HepG2 (cell line): Measurements from ENCODE around the gene ELP5. TPM values are rescaled to one million over a fixed set of nuclear protein-coding genes. Genes with fewer than 3 reads are reported as not detected.
A peak's percentile ranks its signal among the peaks of the same experiment; 100 is the strongest.

ENCODE experiments used
- ARID3A ChIP-seq: IDR thresholded peaks from 2 replicates; pipeline ENCODE4 v1.6.1; 2012; ENCODE audit warnings: low read depth, low read length, improper control_type of control experiment
- CHCHD3 ChIP-seq: sonication (generic); formaldehyde crosslinking; IDR thresholded peaks from 2 replicates; pipeline ENCODE4 v1.8.0; 2022; ENCODE audit warnings: mild to moderate bottlenecking, missing genetic modification reagents, moderate library complexity
- DDIT3 ChIP-seq: sonication (generic); formaldehyde crosslinking; IDR thresholded peaks from 2 replicates; pipeline ENCODE4 v1.4.0; 2020; ENCODE audit warnings: mild to moderate bottlenecking, missing genetic modification reagents
- LCORL ChIP-seq, 2 experiments: fragments of 450-650 bp in 1 of 2; sonication (generic) in 1 of 2; formaldehyde crosslinking in 1 of 2; IDR thresholded peaks; 2 replicates each; pipeline versions ENCODE4 v1.5.0 to v1.6.1; 2017 to 2020; ENCODE audit warnings: antibody characterized with exemption in 1 of 2, missing genetic modification reagents in 1 of 2
- SIX4 ChIP-seq: sonication (generic); formaldehyde crosslinking; IDR thresholded peaks from 2 replicates; pipeline ENCODE4 v1.4.0; 2020; ENCODE audit warnings: missing genetic modification reagents
- SMAD1 ChIP-seq: sonication (generic); formaldehyde crosslinking; IDR thresholded peaks from 2 replicates; pipeline ENCODE4 v1.4.0; 2020; ENCODE audit warnings: missing genetic modification reagents, low read depth, mild to moderate bottlenecking, borderline replicate concordance
- TGIF2 ChIP-seq: IDR thresholded peaks from 2 replicates; pipeline ENCODE4 v1.6.1; 2016; ENCODE audit warnings: control low read depth, missing compliant biosample characterization
- TOPORS ChIP-seq: sonication (generic); formaldehyde crosslinking; IDR thresholded peaks from 2 replicates; pipeline ENCODE4 v1.8.0; 2023; ENCODE audit warnings: mild to moderate bottlenecking, missing genetic modification reagents
- USF2 ChIP-seq, 2 experiments: sonication (generic) in 1 of 2; formaldehyde crosslinking in 1 of 2; IDR thresholded peaks; 2 replicates each; pipeline versions ENCODE4 v1.5.1 to v1.6.1; 2011 to 2020; ENCODE audit warnings: borderline replicate concordance in 1 of 2, low read depth in 1 of 2, low read length in 1 of 2, mild to moderate bottlenecking in 1 of 2, missing genetic modification reagents in 1 of 2, moderate library complexity in 1 of 2
- ZBTB40 ChIP-seq, 2 experiments: fragments of 450-650 bp in 1 of 2; sonication (generic) in 1 of 2; formaldehyde crosslinking in 1 of 2; IDR thresholded peaks; 2 replicates each; pipeline versions ENCODE4 v1.6.1 to v1.8.0; 2016 to 2022; ENCODE audit warnings: antibody characterized with exemption in 1 of 2, mild to moderate bottlenecking in 1 of 2, missing genetic modification reagents in 1 of 2
- ZNF335 ChIP-seq: sonication (generic); formaldehyde crosslinking; IDR thresholded peaks from 2 replicates; pipeline ENCODE4 v1.4.0; 2020; ENCODE audit warnings: missing genetic modification reagents
- ZNF34 ChIP-seq: sonication (generic); formaldehyde crosslinking; IDR thresholded peaks from 2 replicates; pipeline ENCODE4 v1.4.0; 2020; ENCODE audit warnings: mild to moderate bottlenecking, missing genetic modification reagents, borderline replicate concordance
- ZSCAN9 ChIP-seq: IDR thresholded peaks from 2 replicates; pipeline ENCODE4 v1.6.1; 2016; ENCODE audit warnings: borderline replicate concordance
- polyA plus RNA-seq, 8 experiments: library from polyadenylated mRNA; depleted of rRNA in 3 of 8; stranded (reverse) in 7 of 8; unstranded in 1 of 8; fragments of >200 nt; fragmentation: Illumina TruSeq in 4 of 8; extraction: Trizol in 4 of 8; gene quantifications; 2 replicates each; pipeline versions ENCODE4 v1.2.1 to v1.2.3, GENCODE V29; 2011 to 2016; ENCODE audit warnings: low read depth in 4 of 8, missing spikeins in 1 of 8, mixed read lengths in 1 of 8; ENCODE audit not compliant: insufficient read depth in 1 of 8
- total RNA-seq, 5 experiments: library from RNA; depleted of rRNA; stranded (reverse); fragments of >200 nt; fragmentation: Illumina TruSeq; extraction: Trizol; gene quantifications; 2 replicates each; pipeline ENCODE4 v1.2.3, GENCODE V29; 2016; ENCODE audit warnings: low read depth in 1 of 5

Gene ELP5
- total and polyA plus RNA-seq, 2 of the 13 experiments (the other 11 are each of a cell fraction or from before 2014, with no cell fraction given): 67.6 to 69.8 TPM

- TF ChIP-seq ZBTB40 (IDR thresholded peaks at IDR 0.05) (no peak), ZBTB40 (CRISPR knock-in tag; IDR thresholded peaks at IDR 0.05) (0 out of 2 replicates have a peak, but pooled peaks have one; percentile 56), CHCHD3 (CRISPR knock-in tag) (no peak), DDIT3 (no peak), TGIF2 (CRISPR knock-in tag) (peak; percentile 95), TOPORS (CRISPR knock-in tag) (no peak), USF2 (IDR thresholded peaks at IDR 0.05; ENCODE audit: low read depth, low read length) (peak; percentile 96), USF2 (CRISPR knock-in tag; IDR thresholded peaks at IDR 0.05; ENCODE audit: borderline replicate concordance) (peak; percentile 98; the same call in 1 of the 2 replicates), LCORL (IDR thresholded peaks at IDR 0.05) (peak; percentile 73), LCORL (CRISPR knock-in tag; IDR thresholded peaks at IDR 0.05) (0 out of 2 replicates have a peak, but pooled peaks have one; percentile 6), ZSCAN9 (CRISPR knock-in tag) (peak; percentile 72; the same call in 1 of the 2 replicates), SIX4 (CRISPR knock-in tag) (no peak; the same call in 1 of the 2 replicates), ZNF34 (CRISPR knock-in tag) (peak; percentile 41; the same call in 1 of the 2 replicates), ARID3A (peak; percentile 81), SMAD1 (CRISPR knock-in tag) (peak; percentile 33; the same call in 1 of the 2 replicates), ZNF335 (no peak)
These were observed 9.1 kb upstream of the ELP5 start (continued) for GRCh38 chr17:7242717-7243452.
